Activated CD4-positive, alpha-beta T cell treated with anti-CD3 and anti-CD28 coated beads, Interleukin-2, Interleukin-4, amounts not matched to agents 100 ng/mL and 50 ng/mL, durations not matched to agents 16 hours and 8 hours (primary cell): ENCODE data around the gene FREM1.

Experiments
- DNase-seq: peaks from one replicate; pipeline ENCODE4 v3.0.0-alpha.2; 2020; ENCODE audit warnings: low spot score

Gene FREM1

DNA sequence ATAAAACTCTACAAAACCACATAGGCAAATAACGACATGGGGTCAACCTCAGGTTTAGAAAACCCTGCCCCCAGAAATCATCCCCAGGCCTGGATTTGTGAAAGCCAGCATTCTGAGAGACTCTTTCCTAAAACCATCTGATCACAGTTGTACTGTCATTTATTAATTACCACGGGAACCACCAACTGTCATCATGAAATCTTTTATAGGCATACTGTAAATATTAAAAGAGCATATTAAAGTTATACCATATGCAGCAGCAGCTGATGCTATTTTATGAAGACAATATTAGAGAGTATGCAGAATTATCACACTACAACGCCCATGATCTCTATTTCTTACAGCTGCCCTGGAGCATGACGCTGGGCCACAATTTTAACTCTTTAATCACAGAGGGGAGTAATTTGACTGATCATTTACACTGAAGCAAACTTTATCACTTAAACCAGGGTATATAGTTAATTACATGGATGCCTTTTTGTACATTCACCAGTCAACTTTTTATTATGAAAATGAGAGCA, 208.0 kb downstream of the FREM1 start:
- DNase-seq: no peak

DNA sequence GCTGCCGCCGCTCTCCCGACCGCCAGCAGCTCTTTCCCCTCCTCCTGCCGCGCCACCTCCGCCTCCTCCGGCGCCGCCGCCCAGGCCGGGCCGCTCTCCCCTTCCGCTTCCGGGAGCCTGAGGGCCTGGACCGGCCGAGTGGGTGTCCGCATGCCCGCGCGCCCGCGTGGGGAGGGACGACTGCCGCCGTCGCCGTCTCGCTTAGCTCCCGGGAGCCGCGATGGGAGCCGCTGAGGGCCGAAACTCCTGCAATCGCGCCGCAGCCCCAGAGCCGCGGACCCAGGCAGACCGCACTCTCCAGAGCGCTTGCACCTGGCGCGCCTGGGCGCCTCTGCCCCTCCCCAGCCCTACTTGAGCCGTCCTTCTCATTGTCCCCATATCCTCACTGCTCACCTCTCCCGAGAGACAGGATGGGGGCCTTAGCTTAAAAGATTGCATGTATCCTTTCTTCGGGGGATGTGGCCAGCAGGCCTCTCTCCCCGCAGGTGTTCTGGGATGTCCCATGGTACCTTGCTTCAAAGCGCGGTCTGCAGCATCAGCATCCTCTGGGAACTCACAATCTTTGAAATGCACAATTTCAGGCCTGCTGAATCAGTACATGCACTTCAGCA, 216.9 kb downstream of the FREM1 start, which contains the start of gene ZDHHC21:
Gene ZDHHC21 (minus strand): TSS at position 182 of the 611 bp plus-strand sequence. CDS start 19,092 bp downstream, outside the sequence.
- peak; percentile 62 for DNase-seq

DNA sequence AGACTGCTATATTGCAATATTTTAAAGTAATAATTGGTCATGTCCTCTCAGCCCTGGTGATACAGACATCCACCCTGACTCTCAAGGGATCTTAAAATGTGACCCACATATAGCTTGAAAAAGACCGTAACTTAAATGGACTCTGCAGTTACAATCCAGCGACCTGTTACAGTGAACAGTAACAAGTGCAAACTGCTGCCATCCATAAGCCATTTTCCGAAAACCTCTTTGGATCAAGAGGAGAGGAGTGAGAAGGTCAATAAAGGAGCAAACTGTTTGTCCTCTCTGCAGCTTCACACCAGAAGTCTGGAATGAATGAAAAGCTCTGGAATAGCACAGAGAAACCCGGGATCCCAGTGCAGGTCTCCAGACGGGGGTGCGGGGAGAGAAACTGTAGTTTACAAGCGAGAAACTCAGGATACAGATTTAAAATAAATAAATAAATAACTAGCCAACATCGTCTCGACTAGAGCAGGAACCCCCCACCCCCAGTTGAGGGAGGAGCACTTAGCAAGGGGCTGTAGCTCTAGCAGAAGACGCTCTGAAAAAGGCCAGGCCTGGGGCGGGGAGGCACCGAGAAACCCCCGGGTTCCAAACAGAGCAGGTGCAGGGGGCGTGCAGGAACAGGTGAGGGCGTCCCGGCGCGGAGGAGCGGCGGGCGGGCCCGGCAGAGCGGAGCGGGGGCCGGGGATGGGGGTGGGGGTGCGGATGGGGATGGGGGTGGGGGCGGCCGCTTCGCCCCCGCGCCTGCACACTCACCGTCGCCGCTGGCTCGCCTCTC, 217.6 kb downstream of the FREM1 start:
- no peak for DNase-seq

DNA sequence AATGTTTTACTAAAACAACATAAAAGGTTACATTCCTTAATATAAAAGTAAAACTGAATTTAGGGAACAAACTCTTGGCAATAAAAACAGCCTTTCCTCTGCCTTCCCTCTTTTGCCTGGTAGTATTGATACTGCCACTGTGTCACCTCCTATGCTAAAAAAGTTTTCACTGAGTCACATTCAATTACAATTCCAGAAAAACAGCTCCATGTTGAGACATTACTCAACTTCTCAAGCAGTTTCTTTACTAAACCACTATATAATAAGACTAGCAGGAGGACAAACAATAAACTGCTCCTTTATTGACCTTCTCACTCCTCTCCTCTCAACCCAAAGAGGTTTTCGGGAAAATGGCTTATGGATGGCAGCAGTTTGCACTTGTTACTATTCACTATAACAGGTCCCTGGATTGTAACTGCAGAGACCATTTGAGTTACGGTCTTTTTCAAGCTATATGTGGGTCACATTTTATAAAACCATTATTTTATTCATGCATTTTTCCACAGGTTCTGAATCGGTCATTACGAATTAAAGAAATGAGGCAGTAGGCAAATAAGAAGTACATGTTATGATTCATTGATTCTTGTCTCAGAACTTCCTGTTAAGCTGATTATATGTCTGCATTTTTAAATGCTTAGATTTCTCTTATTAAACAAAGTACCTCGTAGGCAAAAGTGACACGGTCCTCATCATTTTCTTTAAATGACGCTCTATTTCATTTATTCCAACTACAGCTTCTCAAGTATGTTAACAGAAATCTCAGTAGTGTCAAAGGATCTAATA, 219.1 kb downstream of the FREM1 start:
- DNase-seq: no peak

DNA sequence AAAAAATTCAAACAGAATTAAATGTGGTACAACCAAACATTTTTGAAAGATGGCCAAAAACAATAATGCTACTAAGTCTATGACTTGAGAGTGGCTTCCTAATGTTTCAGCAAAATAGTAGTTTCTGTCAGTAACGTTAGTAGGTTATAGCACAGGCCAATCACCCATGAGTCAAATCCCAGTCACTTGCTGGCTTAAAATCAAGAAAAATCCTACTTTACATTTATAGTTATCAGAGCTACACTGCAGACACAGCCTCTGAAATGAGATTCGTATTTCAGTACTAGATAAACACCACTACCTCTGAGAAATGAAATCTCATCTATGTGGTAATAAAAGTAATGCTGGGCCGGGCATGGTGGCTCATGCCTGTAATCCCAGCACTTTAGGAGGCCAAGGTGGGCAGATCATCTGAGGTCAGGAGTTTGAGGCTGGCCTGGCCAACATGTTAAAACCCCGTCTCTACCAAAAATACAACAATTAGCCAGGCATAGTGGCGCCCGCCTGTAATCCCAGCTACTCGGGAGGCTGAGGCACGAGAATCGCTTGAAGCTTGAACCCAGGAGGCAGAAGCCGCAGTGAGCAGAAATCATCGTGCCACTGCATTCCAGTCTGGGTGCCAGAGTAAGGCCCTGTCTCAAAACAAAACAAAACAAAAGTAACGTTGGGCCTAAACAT, 223.0 kb downstream of the FREM1 start:
- no peak for DNase-seq

DNA sequence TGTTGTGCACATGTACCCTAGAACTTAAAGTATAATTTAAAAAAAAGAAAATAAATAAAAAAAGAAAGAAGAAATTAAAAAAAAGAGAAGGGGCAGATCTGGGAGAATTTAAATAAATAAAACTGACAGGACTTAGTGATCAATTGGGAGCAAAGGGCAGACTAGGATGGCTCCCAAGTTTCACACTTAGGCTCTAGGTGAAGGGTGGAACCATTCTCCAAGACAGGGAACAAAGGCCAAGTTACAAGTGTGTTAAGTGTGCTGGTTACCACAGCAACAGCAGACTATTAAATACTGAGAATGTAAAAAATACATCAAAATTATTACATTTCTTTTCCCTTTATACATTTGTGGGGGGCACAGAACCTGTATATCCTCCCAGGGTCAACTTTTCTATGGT, 224.1 kb downstream of the FREM1 start:
- DNase-seq: no peak
